Measurements from ENCODE around the gene ARHGEF25. TPM values are rescaled to one million over a fixed set of nuclear protein-coding genes. Genes with fewer than 3 reads are reported as not detected.
A peak's percentile ranks its signal among the peaks of the same experiment; 100 is the strongest.

ARHGEF25 gene
- total and polyA plus RNA-seq, 2 of the 13 experiments (the other 11 are each of a cell fraction or from before 2014, with no cell fraction given): 11.5 to 12.5 TPM

DNA sequence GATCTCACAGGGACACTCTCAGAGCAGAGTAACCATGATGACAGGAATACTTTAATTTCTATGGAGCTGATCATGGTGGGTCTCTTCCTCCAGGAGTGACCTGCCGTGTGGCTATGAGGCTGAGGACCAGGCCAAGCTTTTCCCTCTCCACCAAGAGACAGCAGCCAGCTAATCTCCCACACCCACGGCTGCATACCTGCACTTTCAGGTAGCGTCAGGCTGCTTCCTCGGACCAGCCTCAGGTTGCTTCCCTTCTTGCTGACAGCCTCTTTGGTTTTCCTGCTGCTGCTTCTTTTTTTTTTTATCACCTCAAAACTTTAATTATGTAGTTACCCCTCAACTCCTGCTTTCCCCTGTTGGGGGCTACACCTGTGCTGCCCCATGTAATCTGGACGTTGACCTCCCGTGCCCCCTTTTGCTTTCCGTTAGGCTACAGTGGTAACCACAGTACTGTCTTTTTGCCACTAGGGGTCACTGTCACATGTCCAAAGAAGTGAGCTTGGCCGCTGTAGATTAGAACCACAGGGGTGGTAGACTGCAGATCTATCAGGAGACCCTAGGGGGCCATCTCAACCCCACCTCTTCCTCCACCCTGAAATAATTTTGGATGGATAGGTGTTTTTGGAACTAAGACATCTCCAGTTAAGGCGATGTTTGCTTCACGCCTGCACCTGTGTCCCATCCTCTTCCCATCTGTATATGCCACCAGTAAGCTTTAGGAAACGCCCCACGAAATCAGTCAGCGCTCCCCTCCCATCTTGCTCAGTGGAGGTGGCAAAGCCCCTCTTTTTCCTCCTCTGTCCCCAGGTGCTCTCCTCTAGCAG is 28.0 kb upstream of the ARHGEF25 start (continued):
- TF ChIP-seq, protein P1, sequence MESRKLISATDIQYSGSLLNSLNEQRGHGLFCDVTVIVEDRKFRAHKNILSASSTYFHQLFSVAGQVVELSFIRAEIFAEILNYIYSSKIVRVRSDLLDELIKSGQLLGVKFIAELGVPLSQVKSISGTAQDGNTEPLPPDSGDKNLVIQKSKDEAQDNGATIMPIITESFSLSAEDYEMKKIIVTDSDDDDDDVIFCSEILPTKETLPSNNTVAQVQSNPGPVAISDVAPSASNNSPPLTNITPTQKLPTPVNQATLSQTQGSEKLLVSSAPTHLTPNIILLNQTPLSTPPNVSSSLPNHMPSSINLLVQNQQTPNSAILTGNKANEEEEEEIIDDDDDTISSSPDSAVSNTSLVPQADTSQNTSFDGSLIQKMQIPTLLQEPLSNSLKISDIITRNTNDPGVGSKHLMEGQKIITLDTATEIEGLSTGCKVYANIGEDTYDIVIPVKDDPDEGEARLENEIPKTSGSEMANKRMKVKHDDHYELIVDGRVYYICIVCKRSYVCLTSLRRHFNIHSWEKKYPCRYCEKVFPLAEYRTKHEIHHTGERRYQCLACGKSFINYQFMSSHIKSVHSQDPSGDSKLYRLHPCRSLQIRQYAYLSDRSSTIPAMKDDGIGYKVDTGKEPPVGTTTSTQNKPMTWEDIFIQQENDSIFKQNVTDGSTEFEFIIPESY (CRISPR knock-in tag; IDR thresholded peaks at IDR 0.05): peak; percentile 24; the same call in 1 of the 2 replicates
- TF ChIP-seq, protein P2, sequence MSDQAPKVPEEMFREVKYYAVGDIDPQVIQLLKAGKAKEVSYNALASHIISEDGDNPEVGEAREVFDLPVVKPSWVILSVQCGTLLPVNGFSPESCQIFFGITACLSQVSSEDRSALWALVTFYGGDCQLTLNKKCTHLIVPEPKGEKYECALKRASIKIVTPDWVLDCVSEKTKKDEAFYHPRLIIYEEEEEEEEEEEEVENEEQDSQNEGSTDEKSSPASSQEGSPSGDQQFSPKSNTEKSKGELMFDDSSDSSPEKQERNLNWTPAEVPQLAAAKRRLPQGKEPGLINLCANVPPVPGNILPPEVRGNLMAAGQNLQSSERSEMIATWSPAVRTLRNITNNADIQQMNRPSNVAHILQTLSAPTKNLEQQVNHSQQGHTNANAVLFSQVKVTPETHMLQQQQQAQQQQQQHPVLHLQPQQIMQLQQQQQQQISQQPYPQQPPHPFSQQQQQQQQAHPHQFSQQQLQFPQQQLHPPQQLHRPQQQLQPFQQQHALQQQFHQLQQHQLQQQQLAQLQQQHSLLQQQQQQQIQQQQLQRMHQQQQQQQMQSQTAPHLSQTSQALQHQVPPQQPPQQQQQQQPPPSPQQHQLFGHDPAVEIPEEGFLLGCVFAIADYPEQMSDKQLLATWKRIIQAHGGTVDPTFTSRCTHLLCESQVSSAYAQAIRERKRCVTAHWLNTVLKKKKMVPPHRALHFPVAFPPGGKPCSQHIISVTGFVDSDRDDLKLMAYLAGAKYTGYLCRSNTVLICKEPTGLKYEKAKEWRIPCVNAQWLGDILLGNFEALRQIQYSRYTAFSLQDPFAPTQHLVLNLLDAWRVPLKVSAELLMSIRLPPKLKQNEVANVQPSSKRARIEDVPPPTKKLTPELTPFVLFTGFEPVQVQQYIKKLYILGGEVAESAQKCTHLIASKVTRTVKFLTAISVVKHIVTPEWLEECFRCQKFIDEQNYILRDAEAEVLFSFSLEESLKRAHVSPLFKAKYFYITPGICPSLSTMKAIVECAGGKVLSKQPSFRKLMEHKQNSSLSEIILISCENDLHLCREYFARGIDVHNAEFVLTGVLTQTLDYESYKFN (CRISPR knock-in tag; conservative IDR thresholded peaks at IDR 0.05): peak; percentile 38; the same call in 1 of the 2 replicates
- TF ChIP-seq, protein P3, sequence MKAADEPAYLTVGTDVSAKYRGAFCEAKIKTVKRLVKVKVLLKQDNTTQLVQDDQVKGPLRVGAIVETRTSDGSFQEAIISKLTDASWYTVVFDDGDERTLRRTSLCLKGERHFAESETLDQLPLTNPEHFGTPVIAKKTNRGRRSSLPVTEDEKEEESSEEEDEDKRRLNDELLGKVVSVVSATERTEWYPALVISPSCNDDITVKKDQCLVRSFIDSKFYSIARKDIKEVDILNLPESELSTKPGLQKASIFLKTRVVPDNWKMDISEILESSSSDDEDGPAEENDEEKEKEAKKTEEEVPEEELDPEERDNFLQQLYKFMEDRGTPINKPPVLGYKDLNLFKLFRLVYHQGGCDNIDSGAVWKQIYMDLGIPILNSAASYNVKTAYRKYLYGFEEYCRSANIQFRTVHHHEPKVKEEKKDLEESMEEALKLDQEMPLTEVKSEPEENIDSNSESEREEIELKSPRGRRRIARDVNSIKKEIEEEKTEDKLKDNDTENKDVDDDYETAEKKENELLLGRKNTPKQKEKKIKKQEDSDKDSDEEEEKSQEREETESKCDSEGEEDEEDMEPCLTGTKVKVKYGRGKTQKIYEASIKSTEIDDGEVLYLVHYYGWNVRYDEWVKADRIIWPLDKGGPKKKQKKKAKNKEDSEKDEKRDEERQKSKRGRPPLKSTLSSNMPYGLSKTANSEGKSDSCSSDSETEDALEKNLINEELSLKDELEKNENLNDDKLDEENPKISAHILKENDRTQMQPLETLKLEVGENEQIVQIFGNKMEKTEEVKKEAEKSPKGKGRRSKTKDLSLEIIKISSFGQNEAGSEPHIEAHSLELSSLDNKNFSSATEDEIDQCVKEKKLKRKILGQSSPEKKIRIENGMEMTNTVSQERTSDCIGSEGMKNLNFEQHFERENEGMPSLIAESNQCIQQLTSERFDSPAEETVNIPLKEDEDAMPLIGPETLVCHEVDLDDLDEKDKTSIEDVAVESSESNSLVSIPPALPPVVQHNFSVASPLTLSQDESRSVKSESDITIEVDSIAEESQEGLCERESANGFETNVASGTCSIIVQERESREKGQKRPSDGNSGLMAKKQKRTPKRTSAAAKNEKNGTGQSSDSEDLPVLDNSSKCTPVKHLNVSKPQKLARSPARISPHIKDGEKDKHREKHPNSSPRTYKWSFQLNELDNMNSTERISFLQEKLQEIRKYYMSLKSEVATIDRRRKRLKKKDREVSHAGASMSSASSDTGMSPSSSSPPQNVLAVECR (CRISPR knock-in tag; IDR thresholded peaks at IDR 0.05; ENCODE audit: borderline replicate concordance): peak; percentile 22; the same call in 1 of the 2 replicates
- TF ChIP-seq ZNF615 (CRISPR knock-in tag; IDR thresholded peaks at IDR 0.05; ENCODE audit: borderline replicate concordance) (no peak), THAP11 (CRISPR knock-in tag; IDR thresholded peaks at IDR 0.05) (peak; percentile 52; the same call in 1 of the 2 replicates), MBD4 (IDR thresholded peaks at IDR 0.05; ENCODE audit: borderline replicate concordance, low read length) (no peak), SMYD3 (CRISPR knock-in tag; IDR thresholded peaks at IDR 0.05) (no peak), KAT2B (IDR thresholded peaks at IDR 0.05; ENCODE audit: borderline replicate concordance, low read depth, low read length) (no peak), MYNN (CRISPR knock-in tag; IDR thresholded peaks at IDR 0.05; ENCODE audit: low read depth) (no peak), HOXA3 (CRISPR knock-in tag; IDR thresholded peaks at IDR 0.05) (peak; percentile 62)
- TF ChIP-seq, protein P4, sequence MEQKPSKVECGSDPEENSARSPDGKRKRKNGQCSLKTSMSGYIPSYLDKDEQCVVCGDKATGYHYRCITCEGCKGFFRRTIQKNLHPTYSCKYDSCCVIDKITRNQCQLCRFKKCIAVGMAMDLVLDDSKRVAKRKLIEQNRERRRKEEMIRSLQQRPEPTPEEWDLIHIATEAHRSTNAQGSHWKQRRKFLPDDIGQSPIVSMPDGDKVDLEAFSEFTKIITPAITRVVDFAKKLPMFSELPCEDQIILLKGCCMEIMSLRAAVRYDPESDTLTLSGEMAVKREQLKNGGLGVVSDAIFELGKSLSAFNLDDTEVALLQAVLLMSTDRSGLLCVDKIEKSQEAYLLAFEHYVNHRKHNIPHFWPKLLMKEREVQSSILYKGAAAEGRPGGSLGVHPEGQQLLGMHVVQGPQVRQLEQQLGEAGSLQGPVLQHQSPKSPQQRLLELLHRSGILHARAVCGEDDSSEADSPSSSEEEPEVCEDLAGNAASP (CRISPR knock-in tag; IDR thresholded peaks at IDR 0.05; ENCODE audit: borderline replicate concordance): peak; percentile 95; the same call in 1 of the 2 replicates
- TF ChIP-seq, protein P5, sequence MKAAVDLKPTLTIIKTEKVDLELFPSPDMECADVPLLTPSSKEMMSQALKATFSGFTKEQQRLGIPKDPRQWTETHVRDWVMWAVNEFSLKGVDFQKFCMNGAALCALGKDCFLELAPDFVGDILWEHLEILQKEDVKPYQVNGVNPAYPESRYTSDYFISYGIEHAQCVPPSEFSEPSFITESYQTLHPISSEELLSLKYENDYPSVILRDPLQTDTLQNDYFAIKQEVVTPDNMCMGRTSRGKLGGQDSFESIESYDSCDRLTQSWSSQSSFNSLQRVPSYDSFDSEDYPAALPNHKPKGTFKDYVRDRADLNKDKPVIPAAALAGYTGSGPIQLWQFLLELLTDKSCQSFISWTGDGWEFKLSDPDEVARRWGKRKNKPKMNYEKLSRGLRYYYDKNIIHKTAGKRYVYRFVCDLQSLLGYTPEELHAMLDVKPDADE (CRISPR knock-in tag; IDR thresholded peaks at IDR 0.05): no peak
